G401.6 (cell line): ENCODE data around the gene DENND4C.
"Not testable (repeated sequence)": the region's sequence is repeated elsewhere in the genome, so short reads cannot be mapped to it uniquely, and the experiment has no call there.

ENCODE experiments used
- FAIRE-seq: peaks from 2 replicates; lab custom pipeline; 2012; peaks lifted over from hg19 to GRCh38; lab: Jason Lieb, UNC

DENND4C gene

DNA sequence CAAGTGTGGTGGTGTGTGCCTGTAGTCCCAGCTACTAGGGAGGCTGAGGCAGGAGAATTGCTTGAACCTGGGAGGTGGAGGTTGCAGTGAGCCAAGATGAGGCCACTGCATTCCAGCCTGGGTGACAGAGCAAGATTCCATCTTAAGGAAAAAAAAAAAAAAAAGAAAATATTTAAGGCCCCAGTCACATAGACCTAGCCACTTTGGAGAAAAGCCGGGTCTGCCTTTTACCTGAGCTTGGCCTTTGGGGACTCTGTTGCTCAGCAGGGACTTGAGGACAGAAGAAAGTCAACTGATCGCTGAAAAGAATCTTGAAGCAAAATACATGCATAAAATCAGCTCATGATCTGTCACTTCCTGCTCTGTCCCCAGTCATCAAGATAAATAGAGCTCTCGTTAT lies 183.0 kb downstream of the DENND4C start:
- FAIRE-seq, result not testable (repeated sequence)

DNA sequence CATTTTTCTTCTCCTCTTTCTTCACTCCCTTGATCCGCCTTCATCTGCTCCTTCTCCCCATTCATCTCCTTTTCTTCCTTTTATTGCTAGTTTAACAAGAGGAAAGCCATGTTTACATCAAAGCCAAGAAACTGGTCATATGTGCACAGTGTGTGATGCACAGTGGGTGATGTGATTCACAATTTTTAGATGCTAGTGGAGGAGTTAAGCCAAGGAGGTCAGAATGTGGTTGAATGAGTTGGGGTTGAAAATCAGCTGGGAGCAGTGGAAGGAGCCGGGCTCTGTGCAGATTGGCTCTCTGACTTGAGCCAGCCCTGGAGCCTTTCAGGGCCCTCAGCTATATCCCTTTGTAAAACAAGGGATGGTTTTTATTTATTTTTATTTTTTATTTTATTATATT lies 185.7 kb downstream of the DENND4C start:
- no peak for FAIRE-seq

DNA sequence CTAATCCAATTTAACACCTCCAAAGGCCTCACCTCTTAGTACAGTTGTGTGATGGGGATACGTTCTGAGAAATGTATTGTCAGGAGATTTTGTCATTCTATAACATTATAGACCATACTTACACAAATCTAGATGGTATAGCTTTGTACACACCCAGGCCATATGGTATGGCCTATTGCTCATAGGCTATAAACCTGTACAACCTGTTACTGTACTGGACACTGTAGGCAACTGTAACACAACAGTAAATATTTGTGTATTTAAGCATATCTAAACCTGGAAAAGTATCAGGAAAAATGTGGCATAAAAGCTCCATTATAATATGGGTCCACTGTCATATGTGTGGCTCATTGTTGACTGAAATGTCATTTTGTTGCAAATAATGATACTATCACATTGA lies 190.4 kb downstream of the DENND4C start:
- FAIRE-seq, result no peak
